GM23338 (cell line): ENCODE results near the gene DLK1. TPM values are rescaled to one million over a fixed set of nuclear protein-coding genes. Genes with fewer than 3 reads are reported as not detected.

ENCODE experiments used
- ATAC-seq: fragments of 200-7000 bp; cut with Tn5 transposase; 3 replicates; pipeline ENCODE4 v1.9.1; 2020
- DNase-seq: peaks from one replicate; pipeline ENCODE4 v3.0.0-alpha.2; 2015; ENCODE audit warnings: low spot score
- H2AFZ ChIP-seq: fragments of 200-600 bp; sonication (generic); 2 replicates; pipeline ENCODE4 v1.8.0; 2016; ENCODE audit warnings: antibody characterized with exemption, mild to moderate bottlenecking, moderate library complexity
- H3F3A ChIP-seq: fragments of 200-600 bp; sonication (generic); replicated peaks from 2 replicates; pipeline ENCODE4 v1.8.0; 2017; ENCODE audit warnings: antibody characterized with exemption, mixed run types, low read depth
- H3K27ac ChIP-seq: fragments of 200-600 bp; sonication (generic); 2 replicates; pipeline ENCODE4 v1.6.1; 2016; ENCODE audit warnings: low read depth
- H3K27me3 ChIP-seq: fragments of 200-600 bp; sonication (generic); 2 replicates; pipeline ENCODE4 v1.8.0; 2016; ENCODE audit warnings: mild to moderate bottlenecking, mixed run types, moderate library complexity; ENCODE audit not compliant: insufficient read depth
- H3K36me3 ChIP-seq: fragments of 200-600 bp; sonication (generic); 2 replicates; pipeline ENCODE4 v1.8.0; 2016; ENCODE audit warnings: mild to moderate bottlenecking; ENCODE audit not compliant: insufficient read depth
- H3K4me1 ChIP-seq: fragments of 200-600 bp; sonication (generic); 2 replicates; pipeline ENCODE4 v1.8.0; 2016; ENCODE audit warnings: mild to moderate bottlenecking, moderate library complexity; ENCODE audit not compliant: insufficient read depth
- H3K4me2 ChIP-seq: fragments of 200-600 bp; sonication (generic); 2 replicates; pipeline ENCODE4 v1.7.1; 2017; ENCODE audit warnings: mixed run types
- H3K4me3 ChIP-seq: fragments of 200-600 bp; sonication (generic); 2 replicates; pipeline ENCODE4 v1.6.1; 2016; ENCODE audit warnings: mixed run types
- H3K79me2 ChIP-seq: fragments of 200-600 bp; sonication (generic); replicated peaks from 2 replicates; pipeline ENCODE4 v1.8.0; 2017; ENCODE audit warnings: mild to moderate bottlenecking; ENCODE audit not compliant: insufficient read depth
- H3K9me2 ChIP-seq: fragments of 200-600 bp; sonication (generic); 2 replicates; pipeline ENCODE4 v1.8.0; 2017; ENCODE audit not compliant: insufficient read depth
- H4K20me1 ChIP-seq: fragments of 200-600 bp; sonication (generic); replicated peaks from 2 replicates; pipeline ENCODE4 v1.8.0; 2017; ENCODE audit warnings: mild to moderate bottlenecking; ENCODE audit not compliant: insufficient read depth
- H3K27ac Mint-ChIP-seq: 2 replicates; pipeline ENCODE4 v1.8.0; 2020; ENCODE audit warnings: inconsistent platforms, mild to moderate bottlenecking, moderate library complexity, mixed read lengths
- H3K27me3 Mint-ChIP-seq: 3 replicates; pipeline ENCODE4 v1.8.0; 2022; ENCODE audit warnings: low read depth, mild to moderate bottlenecking, moderate library complexity, mixed read lengths, inconsistent platforms; ENCODE audit not compliant: insufficient read depth, poor library complexity
- H3K36me3 Mint-ChIP-seq: 3 replicates; pipeline ENCODE4 v1.8.0; 2021; ENCODE audit warnings: low read depth, mild to moderate bottlenecking, inconsistent platforms, moderate library complexity, mixed read lengths
- H3K4me1 Mint-ChIP-seq: 3 replicates; pipeline ENCODE4 v1.8.0; 2020; ENCODE audit warnings: mild to moderate bottlenecking, inconsistent platforms, mixed read lengths
- H3K4me3 Mint-ChIP-seq: 3 replicates; pipeline ENCODE4 v1.8.0; 2021; ENCODE audit warnings: moderate library complexity, mild to moderate bottlenecking, inconsistent platforms, mixed read lengths
- H3K9me3 Mint-ChIP-seq: 3 replicates; pipeline ENCODE4 v1.8.0; 2020; ENCODE audit warnings: moderate library complexity, mild to moderate bottlenecking, inconsistent platforms, mixed read lengths
- CREB1 ChIP-seq: fragments of 250-450 bp; sonication (Bioruptor Pico); IDR thresholded peaks from 2 replicates; pipeline ENCODE4 v1.5.0; 2020; ENCODE audit warnings: low read depth, mild to moderate bottlenecking, moderate library complexity
- EZH2 ChIP-seq: fragments of 200-600 bp; sonication (generic); IDR thresholded peaks from one replicate; pipeline ENCODE4 v1.8.0; 2017; ENCODE audit warnings: antibody characterized with exemption, mild to moderate bottlenecking, low read depth; ENCODE audit not compliant: unreplicated experiment
- EZH2phosphoT487 ChIP-seq: fragments of 200-600 bp; sonication (generic); IDR thresholded peaks from one replicate; pipeline ENCODE4 v1.8.1; 2018; ENCODE audit warnings: antibody characterized with exemption; ENCODE audit not compliant: unreplicated experiment
- JUNB ChIP-seq: IDR thresholded peaks from one replicate; pipeline ENCODE4 v1.6.1; 2016; ENCODE audit warnings: antibody characterized with exemption; ENCODE audit not compliant: unreplicated experiment
- NANOG ChIP-seq: IDR thresholded peaks from 2 replicates; pipeline ENCODE4 v1.6.1; 2016; ENCODE audit warnings: antibody characterized with exemption, borderline replicate concordance
- ZNF114 ChIP-seq: fragments of 250-450 bp; sonication (Bioruptor Pico); IDR thresholded peaks from 2 replicates; pipeline ENCODE4 v1.5.0; 2020; ENCODE audit warnings: mild to moderate bottlenecking, moderate library complexity
- polyA plus RNA-seq: library from polyadenylated mRNA; unstranded; fragments of >200 nt; fragmentation: Nextera tagmentation; extraction: Ambion mirVana; gene quantifications from 2 replicates; pipeline ENCODE4 v1.2.1, GENCODE V29; 2016
- total RNA-seq: library from RNA; depleted of rRNA; stranded (reverse); fragments of >200 nt; shearing (Covaris generic); gene quantifications from 2 replicates; pipeline ENCODE4 v1.2.3, GENCODE V29; 2014
- TF ChIP-seq, protein P1 (sequence below): IDR thresholded peaks from 2 replicates; pipeline ENCODE4 v1.6.1; 2016; ENCODE audit warnings: antibody characterized with exemption
- TF ChIP-seq, protein P2 (sequence below): IDR thresholded peaks from one replicate; pipeline ENCODE4 v1.6.1; 2018; ENCODE audit warnings: antibody characterized with exemption; ENCODE audit not compliant: unreplicated experiment
- TF ChIP-seq, protein P3 (sequence below), 2 experiments: fragments of 200-600 bp in 1 of 2; sonication (generic) in 1 of 2; conservative IDR thresholded peaks; 2 replicates each; pipeline versions ENCODE4 v1.5.1 to v1.6.1; 2016 to 2017; ENCODE audit warnings: antibody characterized with exemption in 2 of 2, low read depth in 2 of 2, mild to moderate bottlenecking in 2 of 2, moderate library complexity in 1 of 2
- TF ChIP-seq, protein P4 (sequence below): fragments of 250-450 bp; sonication (Bioruptor Pico); IDR thresholded peaks from 2 replicates; pipeline ENCODE4 v1.5.0; 2020; ENCODE audit warnings: mild to moderate bottlenecking, moderate library complexity

Gene DLK1
- total and polyA plus RNA-seq, 2 experiments from 2014 or later, result 1.1 to 1.2 TPM

DNA sequence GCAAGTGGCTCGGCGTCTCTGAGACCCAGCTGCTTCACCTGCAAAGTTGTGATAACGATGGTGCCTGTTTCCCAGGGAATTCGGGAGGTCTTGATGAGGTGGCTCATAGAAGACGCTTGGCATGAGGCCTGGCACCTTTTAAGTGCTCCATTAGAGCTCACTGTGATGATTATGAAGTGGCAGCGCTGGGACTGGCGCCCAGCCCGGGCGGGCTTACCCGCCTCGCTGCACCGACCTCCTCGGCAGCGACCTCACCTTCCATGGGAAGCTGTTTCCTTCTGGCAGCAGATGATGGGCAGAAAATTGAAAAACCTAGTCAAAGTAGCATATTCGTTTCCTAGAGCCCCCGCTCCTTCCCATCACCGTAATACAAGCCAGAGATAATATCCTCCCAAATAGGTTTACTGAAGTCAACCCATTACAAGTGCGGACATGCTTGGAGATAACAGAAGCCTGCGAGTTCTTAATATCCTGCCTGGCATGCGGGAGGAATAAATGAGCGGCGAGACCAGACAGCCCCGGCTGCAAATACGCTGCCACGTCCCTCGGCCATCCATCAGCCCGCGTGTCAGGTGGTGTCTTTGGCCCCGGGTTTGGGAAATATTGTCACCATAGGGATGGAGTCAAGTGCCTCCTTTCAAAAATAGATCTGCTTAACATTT, 35.2 kb upstream of the DLK1 start (continued):
- TF ChIP-seq, protein P1, sequence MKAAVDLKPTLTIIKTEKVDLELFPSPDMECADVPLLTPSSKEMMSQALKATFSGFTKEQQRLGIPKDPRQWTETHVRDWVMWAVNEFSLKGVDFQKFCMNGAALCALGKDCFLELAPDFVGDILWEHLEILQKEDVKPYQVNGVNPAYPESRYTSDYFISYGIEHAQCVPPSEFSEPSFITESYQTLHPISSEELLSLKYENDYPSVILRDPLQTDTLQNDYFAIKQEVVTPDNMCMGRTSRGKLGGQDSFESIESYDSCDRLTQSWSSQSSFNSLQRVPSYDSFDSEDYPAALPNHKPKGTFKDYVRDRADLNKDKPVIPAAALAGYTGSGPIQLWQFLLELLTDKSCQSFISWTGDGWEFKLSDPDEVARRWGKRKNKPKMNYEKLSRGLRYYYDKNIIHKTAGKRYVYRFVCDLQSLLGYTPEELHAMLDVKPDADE, result no peak
- TF ChIP-seq, protein P2, sequence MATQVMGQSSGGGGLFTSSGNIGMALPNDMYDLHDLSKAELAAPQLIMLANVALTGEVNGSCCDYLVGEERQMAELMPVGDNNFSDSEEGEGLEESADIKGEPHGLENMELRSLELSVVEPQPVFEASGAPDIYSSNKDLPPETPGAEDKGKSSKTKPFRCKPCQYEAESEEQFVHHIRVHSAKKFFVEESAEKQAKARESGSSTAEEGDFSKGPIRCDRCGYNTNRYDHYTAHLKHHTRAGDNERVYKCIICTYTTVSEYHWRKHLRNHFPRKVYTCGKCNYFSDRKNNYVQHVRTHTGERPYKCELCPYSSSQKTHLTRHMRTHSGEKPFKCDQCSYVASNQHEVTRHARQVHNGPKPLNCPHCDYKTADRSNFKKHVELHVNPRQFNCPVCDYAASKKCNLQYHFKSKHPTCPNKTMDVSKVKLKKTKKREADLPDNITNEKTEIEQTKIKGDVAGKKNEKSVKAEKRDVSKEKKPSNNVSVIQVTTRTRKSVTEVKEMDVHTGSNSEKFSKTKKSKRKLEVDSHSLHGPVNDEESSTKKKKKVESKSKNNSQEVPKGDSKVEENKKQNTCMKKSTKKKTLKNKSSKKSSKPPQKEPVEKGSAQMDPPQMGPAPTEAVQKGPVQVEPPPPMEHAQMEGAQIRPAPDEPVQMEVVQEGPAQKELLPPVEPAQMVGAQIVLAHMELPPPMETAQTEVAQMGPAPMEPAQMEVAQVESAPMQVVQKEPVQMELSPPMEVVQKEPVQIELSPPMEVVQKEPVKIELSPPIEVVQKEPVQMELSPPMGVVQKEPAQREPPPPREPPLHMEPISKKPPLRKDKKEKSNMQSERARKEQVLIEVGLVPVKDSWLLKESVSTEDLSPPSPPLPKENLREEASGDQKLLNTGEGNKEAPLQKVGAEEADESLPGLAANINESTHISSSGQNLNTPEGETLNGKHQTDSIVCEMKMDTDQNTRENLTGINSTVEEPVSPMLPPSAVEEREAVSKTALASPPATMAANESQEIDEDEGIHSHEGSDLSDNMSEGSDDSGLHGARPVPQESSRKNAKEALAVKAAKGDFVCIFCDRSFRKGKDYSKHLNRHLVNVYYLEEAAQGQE, result no peak
- TF ChIP-seq CREB1, result no peak
- TF ChIP-seq, protein P3, sequence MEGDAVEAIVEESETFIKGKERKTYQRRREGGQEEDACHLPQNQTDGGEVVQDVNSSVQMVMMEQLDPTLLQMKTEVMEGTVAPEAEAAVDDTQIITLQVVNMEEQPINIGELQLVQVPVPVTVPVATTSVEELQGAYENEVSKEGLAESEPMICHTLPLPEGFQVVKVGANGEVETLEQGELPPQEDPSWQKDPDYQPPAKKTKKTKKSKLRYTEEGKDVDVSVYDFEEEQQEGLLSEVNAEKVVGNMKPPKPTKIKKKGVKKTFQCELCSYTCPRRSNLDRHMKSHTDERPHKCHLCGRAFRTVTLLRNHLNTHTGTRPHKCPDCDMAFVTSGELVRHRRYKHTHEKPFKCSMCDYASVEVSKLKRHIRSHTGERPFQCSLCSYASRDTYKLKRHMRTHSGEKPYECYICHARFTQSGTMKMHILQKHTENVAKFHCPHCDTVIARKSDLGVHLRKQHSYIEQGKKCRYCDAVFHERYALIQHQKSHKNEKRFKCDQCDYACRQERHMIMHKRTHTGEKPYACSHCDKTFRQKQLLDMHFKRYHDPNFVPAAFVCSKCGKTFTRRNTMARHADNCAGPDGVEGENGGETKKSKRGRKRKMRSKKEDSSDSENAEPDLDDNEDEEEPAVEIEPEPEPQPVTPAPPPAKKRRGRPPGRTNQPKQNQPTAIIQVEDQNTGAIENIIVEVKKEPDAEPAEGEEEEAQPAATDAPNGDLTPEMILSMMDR (conservative IDR thresholded peaks at IDR 0.05; ENCODE audit: low read depth in 2 of 2), result no peak
- TF ChIP-seq NANOG, result no peak
- no peak for TF ChIP-seq EZH2
- TF ChIP-seq ZNF114 (CRISPR knock-in tag), result no peak
- no peak for TF ChIP-seq EZH2phosphoT487
- TF ChIP-seq JUNB, result no peak

DNA sequence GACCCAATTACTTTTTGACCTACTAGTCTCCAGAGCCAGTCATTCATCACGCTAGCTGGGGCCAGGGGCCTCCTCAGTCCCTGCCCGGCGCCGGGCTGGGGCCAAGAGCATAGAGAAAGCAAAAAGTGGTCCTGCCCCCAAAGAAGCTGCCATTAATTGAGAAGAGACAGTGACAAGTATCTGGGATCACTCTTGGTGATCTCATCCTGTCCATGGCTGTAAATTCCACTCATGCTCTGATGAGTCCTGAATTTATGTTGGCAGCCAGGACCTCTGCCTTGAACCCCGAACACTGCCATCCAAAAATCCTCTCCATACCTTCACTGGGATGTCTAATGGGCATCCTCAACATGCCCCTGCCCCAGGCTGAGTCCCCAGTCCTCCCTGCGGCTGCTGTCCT, 34.4 kb upstream of the DLK1 start:
- H3K9me3 Mint-ChIP-seq, result no peaks in the 10 kb centered on the region; the same call in 2 of the 3 replicates
- Histone ChIP-seq H3K4me2 (no peak overlapping the region), H4K20me1 (no peaks in the 10 kb centered on the region), H3K27ac (no peak overlapping the region), H3K4me1 (no peaks in the 10 kb centered on the region), H3K4me3 (no peak overlapping the region), H2AFZ (no peak overlapping the region), H3K27me3 (no peaks in the 10 kb centered on the region), H3K9me2 (no peaks in the 10 kb centered on the region), H3K36me3 (no peaks in the 10 kb centered on the region), H3F3A (no peaks in the 10 kb centered on the region), H3K79me2 (no peaks in the 10 kb centered on the region)
- peaks cover 10% of the 10 kb centered on the region for H3K27me3 Mint-ChIP-seq
- no peak overlapping the region for H3K27ac Mint-ChIP-seq
- ATAC-seq (no peak), DNase-seq (no peak)
- peaks cover 15% of the 10 kb centered on the region for H3K4me1 Mint-ChIP-seq
- no peak overlapping the region for H3K4me3 Mint-ChIP-seq
- no peaks in the 10 kb centered on the region for H3K36me3 Mint-ChIP-seq
- TF ChIP-seq NANOG, result no peak
- TF ChIP-seq, protein P4, sequence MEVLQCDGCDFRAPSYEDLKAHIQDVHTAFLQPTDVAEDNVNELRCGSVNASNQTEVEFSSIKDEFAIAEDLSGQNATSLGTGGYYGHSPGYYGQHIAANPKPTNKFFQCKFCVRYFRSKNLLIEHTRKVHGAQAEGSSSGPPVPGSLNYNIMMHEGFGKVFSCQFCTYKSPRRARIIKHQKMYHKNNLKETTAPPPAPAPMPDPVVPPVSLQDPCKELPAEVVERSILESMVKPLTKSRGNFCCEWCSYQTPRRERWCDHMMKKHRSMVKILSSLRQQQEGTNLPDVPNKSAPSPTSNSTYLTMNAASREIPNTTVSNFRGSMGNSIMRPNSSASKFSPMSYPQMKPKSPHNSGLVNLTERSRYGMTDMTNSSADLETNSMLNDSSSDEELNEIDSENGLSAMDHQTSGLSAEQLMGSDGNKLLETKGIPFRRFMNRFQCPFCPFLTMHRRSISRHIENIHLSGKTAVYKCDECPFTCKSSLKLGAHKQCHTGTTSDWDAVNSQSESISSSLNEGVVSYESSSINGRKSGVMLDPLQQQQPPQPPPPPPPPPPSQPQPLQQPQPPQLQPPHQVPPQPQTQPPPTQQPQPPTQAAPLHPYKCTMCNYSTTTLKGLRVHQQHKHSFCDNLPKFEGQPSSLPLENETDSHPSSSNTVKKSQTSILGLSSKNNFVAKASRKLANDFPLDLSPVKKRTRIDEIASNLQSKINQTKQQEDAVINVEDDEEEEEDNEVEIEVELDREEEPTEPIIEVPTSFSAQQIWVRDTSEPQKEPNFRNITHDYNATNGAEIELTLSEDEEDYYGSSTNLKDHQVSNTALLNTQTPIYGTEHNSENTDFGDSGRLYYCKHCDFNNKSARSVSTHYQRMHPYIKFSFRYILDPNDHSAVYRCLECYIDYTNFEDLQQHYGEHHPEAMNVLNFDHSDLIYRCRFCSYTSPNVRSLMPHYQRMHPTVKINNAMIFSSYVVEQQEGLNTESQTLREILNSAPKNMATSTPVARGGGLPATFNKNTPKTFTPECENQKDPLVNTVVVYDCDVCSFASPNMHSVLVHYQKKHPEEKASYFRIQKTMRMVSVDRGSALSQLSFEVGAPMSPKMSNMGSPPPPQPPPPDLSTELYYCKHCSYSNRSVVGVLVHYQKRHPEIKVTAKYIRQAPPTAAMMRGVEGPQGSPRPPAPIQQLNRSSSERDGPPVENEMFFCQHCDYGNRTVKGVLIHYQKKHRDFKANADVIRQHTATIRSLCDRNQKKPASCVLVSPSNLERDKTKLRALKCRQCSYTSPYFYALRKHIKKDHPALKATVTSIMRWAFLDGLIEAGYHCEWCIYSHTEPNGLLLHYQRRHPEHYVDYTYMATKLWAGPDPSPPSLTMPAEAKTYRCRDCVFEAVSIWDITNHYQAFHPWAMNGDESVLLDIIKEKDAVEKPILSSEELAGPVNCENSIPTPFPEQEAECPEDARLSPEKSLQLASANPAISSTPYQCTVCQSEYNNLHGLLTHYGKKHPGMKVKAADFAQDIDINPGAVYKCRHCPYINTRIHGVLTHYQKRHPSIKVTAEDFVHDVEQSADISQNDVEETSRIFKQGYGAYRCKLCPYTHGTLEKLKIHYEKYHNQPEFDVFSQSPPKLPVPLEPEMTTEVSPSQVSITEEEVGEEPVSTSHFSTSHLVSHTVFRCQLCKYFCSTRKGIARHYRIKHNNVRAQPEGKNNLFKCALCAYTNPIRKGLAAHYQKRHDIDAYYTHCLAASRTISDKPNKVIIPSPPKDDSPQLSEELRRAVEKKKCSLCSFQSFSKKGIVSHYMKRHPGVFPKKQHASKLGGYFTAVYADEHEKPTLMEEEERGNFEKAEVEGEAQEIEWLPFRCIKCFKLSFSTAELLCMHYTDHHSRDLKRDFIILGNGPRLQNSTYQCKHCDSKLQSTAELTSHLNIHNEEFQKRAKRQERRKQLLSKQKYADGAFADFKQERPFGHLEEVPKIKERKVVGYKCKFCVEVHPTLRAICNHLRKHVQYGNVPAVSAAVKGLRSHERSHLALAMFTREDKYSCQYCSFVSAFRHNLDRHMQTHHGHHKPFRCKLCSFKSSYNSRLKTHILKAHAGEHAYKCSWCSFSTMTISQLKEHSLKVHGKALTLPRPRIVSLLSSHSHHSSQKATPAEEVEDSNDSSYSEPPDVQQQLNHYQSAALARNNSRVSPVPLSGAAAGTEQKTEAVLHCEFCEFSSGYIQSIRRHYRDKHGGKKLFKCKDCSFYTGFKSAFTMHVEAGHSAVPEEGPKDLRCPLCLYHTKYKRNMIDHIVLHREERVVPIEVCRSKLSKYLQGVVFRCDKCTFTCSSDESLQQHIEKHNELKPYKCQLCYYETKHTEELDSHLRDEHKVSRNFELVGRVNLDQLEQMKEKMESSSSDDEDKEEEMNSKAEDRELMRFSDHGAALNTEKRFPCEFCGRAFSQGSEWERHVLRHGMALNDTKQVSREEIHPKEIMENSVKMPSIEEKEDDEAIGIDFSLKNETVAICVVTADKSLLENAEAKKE, result no peak
- TF ChIP-seq, protein P3 (conservative IDR thresholded peaks at IDR 0.05; ENCODE audit: low read depth in 2 of 2), result no peak
